GM21723 (cell line): Measurements from ENCODE around the gene EFCAB8.
"Not testable (repeated sequence)": the region's sequence is repeated elsewhere in the genome, so short reads cannot be mapped to it uniquely, and the experiment has no call there.

ENCODE experiments used
- ATAC-seq: cut with Tn5 transposase; IDR thresholded peaks from one replicate; pipeline ENCODE4 v1.9.1; 2021; ENCODE audit warnings: mild to moderate bottlenecking, moderate library complexity; ENCODE audit not compliant: unreplicated experiment

Gene EFCAB8

GRCh38 chr20:32841632-32842031 is 17.1 kb upstream of the EFCAB8 start:
- ATAC-seq = no peak

DNA sequence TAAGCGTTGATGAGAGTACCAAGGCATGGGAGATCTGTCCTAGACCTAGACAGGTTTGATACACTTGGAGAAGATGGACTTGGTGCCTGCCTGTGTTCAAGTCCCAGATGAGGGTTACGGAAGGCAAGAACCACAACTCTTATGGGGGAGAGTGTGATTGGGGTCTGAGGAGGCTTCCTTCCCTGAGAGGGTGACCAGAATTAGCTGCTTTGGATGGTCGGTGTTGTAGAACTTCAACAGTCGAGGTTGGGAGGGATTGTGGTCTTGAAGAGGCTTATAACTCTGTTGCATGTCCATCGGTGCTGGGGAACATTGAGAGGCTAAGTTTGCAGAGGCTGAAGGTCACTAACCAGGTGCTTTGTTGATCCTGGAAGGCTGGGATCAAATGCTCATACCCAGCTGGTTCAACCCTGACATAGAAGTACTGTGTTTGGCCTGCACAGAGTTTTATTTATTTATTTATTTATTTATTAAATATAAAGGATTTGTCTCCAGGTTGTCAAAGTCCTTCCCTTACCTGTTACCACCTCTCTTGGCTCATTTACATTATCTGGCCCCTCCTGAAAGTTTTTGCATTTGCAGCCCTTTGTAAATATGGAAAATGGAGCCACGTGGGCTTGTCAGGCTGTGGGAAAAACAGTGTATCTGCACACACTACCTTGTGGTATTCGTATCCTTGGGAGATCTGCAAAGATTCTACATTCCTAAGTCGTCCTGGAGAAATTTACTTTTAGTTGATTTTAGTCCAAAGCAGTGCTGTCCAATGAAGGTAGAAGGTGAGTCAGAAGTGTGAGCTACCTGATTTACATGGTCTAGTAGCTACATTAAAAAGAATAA is 15.8 kb upstream of the EFCAB8 start:
- no peak for ATAC-seq

DNA sequence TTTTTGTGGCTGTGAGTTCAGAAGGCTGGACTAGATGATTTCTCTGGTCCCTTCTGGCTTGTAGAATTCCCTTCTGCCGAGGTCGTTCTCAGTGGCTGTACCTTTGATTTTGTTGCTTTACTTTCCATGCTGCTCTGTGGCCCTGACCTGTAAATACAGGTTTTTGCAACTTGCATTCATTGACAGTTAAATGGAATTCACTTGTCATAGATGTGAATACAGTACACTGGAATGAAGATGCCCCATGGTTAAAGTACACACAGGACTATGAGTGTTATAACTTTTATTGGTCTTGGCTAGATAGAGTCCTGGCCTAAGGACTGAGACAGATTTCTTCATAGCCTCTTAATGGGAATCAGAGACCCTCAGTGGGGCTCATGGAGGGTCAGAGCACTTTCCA is 12.9 kb upstream of the EFCAB8 start:
- ATAC-seq = no peak

- no peak for ATAC-seq
Measured at GRCh38 chr20:32846852-32847251, 11.9 kb upstream of the EFCAB8 start.

- no peak for ATAC-seq
Measured at GRCh38 chr20:32847964-32848363, 10.8 kb upstream of the EFCAB8 start.

- ATAC-seq = no peak
Measured at GRCh38 chr20:32848846-32849245, 9.9 kb upstream of the EFCAB8 start.

DNA sequence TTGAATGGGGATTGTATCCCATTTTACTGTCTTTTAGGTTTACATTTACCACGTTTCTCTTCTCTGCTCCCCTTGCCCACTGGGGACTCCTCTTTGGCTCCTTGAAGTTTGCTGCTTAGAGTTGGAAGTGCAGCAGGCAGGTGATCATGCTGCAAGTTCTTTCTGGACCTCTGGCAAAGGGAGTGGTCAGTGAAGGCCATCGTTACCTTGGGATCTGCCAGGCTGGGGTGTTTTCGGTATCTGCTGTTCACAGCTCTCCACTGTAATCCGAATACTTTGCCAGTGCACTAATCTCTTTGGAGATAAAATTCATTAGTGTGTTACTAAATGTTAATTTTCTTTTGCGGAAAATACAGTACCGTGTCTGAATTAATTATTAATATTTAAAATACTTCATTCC is 9.1 kb upstream of the EFCAB8 start:
- no peak for ATAC-seq

- ATAC-seq = no peak
Measured at GRCh38 chr20:32855387-32855786, 3.3 kb upstream of the EFCAB8 start.

GRCh38 chr20:32858189-32858588 is 534 bp upstream of the EFCAB8 start:
- ATAC-seq = no peak

GRCh38 chr20:32861446-32861845 is 2.7 kb downstream of the EFCAB8 start:
- no peak for ATAC-seq

DNA sequence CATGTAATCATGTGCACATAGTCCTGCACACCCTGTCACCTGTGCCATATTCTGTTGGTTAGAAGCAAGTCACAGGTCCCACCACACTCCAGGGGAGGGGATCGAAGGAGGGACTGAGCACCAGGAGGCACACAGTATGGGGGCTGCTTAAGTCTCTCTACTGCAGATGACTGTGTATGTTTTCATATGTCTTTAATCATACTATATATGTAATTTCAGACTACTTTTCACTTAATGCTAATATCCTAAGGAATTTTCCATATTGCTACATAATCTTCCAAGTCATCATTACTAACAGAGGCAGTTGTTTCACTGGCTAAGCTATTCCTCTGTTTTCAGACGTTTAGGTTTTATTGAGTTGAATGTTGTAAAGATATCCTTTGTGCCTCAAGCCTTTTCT is 10.8 kb downstream of the EFCAB8 start:
- ATAC-seq = no peak

GRCh38 chr20:32870526-32870925 is 11.8 kb downstream of the EFCAB8 start:
- not testable (repeated sequence) for ATAC-seq

GRCh38 chr20:32870985-32871384 is 12.3 kb downstream of the EFCAB8 start:
- ATAC-seq = no peak

DNA sequence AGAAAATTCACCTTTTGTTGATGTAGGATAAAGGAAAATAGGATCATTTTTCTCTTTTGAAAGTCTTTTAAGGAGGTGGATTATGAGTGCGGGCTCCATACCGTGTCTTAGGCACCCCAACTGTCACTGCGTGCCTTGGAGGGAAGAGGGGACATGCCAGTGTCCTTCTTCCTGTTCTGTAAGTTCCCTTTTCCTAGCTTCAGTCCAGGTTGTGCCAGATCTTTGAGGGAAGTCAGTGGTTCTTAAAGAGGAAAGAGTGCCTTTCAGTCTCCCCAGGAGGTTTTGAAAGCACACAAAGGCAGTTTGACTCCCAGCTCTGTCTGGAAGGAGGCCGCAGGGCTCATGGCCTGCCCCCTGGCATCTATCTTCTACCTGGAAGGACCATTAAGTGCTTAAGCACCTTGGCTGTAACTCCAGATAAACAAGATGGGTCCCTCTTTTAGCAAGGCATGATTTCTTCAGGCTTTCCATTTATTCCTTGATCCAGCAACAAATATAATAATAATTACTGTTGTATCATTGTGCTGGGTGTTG is 13.0 kb downstream of the EFCAB8 start:
- ATAC-seq = no peak

DNA sequence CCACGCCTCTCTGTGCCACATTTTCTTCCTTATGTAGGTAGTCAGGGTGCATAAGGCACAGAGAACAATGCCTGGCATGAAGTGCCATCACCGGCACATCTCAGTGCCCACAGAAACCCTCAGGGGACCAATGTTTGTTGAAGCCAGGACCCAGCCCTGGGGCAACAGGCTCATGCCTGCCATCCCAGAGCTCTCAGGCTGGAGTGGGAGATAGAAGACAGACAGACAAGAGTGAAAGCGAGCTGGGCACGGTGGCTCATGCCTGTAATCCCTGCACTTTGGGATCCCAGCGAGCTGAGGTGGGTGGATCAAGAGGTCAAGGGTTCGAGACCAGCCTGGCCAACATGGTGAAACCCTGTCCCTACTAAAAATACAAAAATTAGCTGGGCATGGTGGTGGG is 13.5 kb downstream of the EFCAB8 start:
- no peak for ATAC-seq

DNA sequence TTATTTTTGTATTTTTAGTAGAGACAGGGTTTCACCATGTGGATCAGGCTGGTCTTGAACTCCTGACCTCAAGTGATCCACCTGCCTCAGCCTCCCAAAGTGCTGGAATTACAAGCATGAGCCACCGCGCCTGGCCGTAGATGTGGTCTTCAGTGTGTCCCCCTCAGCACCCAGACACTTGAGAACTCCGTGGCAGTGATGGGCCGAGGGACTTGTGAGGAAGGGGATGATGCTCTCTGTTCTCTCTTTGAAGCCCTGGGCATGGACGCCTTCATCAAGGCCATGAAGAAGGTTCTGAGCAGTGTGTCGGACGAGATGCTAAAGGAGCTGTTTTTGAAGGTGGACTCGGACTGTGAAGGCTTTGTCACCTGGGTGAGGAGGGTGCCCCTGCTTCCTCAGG is 16.9 kb downstream of the EFCAB8 start:
- ATAC-seq = no peak

DNA sequence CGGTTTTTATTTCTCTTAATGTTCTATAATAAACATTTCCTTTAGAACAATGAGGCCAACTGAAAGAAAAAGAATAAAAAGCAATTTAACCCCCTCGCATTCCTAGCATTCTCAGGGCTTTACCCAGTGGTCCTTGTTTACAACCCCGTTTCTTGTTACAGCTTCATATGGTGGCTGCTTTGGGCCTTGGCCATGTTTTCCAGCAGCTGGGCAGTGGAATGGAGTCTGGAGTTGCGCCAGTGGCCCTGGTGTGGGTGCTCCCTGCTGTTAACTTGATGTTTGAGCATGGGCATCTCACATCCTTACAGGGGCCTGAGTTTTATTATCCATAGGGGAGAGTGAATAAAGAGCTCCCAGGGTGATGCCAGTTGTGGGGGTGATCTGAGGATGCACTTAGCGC is 18.8 kb downstream of the EFCAB8 start:
- ATAC-seq = no peak

GRCh38 chr20:32878820-32879219 is 20.1 kb downstream of the EFCAB8 start:
- ATAC-seq = no peak

- no peak for ATAC-seq
Measured at GRCh38 chr20:32879538-32879937, 20.8 kb downstream of the EFCAB8 start.

DNA sequence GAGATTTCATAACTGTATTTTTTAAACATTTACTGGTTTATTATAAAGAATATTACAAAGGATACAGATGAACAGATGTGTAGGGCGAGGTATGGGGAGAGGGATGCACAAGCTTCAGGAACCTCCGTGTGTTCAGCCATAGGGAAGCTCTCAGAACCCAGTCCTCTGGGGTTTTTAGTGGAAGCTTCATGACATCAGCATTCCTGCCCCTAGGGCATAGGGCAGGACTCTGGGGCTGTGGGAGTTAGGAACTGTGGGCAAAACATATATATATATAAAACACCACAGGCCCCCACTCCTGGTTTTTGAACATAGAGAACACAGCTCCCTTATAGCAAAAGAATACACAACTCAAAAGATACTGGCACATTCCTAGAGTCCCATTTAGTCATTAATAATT is 21.9 kb downstream of the EFCAB8 start:
- no peak for ATAC-seq

DNA sequence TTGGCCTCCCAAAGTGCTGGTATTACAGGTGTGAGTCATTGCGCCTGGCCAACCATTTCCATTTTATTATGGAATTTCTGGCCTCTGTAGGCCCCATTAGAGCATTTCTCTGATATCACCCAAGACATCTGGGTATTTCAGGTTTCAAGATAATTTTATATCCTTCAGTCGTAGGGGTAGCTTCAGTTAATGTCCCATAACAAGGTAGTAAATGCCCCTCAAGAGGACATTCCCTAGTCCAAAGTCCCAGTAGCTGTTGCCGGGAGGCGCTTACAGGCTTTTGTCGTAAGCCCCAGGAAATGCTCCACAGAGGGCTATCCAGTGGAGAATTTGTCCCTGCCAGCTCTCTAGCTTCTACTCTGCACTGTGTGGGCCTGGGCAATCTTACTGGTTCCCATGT is 24.4 kb downstream of the EFCAB8 start:
- no peak for ATAC-seq

GRCh38 chr20:32885185-32885584 is 26.5 kb downstream of the EFCAB8 start:
- no peak for ATAC-seq

- ATAC-seq = no peak
Measured at GRCh38 chr20:32885952-32886351, 27.2 kb downstream of the EFCAB8 start.
